Measurements from ENCODE around the gene CRLF2.

DNA sequence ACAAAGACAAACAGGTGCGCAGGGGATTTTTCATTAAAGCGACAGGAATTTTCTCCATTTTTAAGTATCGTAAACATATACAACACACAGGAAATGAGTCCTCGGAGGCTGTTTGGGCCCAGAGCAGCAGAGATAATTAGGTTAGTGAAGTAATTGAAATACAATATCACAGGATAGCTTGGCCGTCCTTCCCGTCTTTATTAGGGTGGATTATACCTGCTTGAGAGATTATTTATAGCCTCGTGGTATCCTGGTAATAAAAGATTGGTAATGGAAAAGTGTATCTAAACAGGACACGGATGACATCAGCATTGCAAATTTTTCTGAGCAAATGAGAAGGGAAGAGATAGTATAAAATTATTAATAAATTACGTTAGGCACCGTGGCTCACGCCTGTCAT is 68.2 kb downstream of the CRLF2 start:
- no peak for TF ChIP-seq CTCF (IDR thresholded peaks at IDR 0.05; ENCODE audit: low read length)
- TF ChIP-seq EZH2 (optimal IDR thresholded peaks at IDR 0.05; ENCODE audit: low read depth, low read length): no peak

Measured in MM.1S (cell line).